Fibroblast of skin of right biceps (primary cell): ENCODE data around the gene FUT7.

Experiments used
- DNase-seq: peaks from one replicate; pipeline ENCODE4 v3.0.0-alpha.2; 2013

The FUT7 gene, protein sequence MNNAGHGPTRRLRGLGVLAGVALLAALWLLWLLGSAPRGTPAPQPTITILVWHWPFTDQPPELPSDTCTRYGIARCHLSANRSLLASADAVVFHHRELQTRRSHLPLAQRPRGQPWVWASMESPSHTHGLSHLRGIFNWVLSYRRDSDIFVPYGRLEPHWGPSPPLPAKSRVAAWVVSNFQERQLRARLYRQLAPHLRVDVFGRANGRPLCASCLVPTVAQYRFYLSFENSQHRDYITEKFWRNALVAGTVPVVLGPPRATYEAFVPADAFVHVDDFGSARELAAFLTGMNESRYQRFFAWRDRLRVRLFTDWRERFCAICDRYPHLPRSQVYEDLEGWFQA

DNA sequence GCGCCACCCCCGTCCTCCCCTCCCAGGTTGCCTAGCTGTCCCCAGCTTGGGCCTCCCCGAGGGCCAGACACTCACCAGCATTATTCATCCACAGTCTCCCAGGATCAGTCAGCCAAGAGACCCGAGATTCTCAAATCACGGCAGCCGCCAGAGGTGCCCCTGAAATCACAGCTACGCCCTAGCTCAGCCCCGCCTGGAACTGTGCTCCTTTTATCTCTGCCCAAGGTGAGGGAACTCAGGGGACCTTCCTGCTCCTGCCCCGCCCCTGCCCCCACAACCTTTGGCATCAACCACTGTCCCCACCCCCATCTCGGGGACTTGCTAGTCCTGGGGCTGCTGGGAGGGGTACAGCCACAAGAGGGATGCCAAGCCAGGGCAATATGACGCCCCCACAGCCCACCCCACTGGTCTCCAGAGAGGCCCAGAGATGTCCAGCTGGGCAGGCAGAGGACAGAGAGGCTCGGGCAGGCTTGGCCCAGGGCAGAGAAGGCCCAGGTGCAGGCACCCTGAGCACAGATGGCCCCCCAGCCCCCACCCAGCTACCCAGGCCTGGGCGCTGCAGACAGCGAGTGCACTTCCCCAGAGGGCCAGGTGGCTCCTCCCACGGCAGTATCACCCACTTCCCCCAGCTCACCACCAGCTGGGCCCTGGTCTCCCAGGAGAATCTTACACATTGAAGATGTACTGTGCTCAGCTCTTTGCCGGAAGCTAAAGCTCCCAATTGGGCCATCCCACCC, at the start of gene FUT7:
Gene FUT7, minus strand, starts transcription at position 185 of the 737 bp plus-strand sequence. Its CDS starts 97 bp downstream, at position 88.
- no peak for DNase-seq

DNA sequence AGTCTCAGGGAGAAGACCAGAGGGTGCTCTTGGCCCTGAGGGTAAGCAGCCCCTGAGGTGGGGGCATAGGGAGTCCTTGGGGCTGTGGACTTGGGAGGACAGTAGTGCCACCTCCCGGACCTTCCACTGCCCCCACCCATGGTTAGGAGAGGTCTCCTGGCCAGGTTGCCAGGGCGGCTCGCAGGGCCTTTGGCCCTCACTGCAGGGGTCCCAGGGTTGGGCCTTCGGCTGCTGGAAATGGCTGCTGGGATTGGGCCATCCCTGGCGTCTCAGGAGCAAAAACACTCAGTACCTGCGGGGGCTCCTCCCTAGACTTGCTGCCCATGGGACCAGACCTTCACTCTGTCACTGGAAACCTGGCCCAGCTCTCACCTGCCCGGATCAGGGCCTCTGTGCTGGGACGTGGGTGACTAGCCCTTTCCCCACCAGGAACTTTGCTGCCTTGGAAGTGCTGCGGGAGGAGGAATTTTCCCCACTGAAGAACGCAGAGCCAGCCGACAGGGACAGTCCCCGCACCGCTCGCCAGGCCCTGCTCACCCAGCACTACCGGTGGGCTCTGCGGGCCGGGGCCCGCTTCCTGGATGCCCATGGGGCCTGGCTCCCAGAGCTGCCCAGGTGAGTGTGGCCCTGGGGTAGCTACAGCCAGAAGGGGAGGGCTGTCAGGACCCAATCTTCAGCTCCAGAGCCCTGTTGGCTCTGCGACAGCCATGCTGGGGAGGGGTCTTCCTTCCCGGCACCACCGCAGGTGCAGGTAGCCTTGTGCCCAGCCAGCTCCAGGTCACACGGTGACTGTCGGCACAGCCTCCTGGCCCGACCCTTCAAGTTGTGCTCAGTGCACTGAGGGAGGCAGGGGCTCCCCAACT, 48.6 kb upstream of the FUT7 start:
- no peak for DNase-seq

DNA sequence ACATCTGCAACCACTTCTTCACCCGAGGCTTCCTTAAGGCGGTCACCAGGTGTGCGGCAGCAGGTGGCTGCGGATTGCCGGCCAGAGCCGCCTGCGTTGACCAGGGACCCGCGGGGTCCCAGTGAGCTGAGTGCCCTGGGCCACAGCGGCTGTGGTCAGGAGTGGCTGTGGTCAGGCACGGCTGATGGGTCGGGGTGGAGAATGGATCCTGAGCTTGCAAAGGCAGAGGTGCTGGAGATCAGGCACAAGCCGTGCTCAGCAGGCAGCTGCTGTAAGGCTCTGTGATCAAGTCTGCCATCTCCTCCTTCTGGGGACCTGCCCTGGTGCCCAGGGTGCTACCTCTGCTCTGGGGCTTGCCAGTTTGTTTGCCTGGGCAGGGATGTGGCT, 47.5 kb upstream of the FUT7 start:
- DNase-seq, result no peak

DNA sequence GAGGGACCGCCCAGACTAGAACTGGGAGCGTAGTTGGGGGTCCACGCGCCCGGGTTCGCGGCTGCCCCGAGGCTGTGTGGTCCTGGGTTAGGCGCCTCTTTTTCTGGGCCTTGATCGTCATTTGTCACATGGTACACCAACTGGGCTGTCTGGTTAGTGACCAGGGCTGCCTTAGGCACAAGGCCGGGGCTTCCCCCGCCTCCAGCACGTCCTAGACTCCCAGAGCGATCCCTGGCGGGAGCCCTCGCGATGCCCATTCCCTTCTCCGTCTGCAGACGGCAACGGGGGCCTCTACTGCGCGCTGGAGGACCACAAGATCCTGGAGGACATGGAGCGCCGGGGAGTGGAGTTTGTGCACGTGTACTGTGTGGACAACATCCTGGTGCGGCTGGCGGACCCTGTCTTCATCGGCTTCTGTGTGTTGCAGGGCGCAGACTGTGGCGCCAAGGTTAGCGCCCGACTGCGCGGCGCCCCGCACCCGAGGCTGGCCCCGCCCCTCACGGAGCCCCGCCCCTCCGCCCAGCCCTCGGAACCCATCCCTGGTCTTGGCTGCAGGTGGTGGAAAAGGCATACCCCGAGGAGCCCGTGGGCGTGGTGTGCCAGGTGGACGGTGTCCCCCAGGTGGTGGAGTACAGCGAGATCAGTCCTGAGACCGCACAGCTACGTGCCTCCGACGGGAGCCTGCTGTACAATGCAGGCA, 47.0 kb upstream of the FUT7 start:
- DNase-seq, result peak; percentile 15

DNA sequence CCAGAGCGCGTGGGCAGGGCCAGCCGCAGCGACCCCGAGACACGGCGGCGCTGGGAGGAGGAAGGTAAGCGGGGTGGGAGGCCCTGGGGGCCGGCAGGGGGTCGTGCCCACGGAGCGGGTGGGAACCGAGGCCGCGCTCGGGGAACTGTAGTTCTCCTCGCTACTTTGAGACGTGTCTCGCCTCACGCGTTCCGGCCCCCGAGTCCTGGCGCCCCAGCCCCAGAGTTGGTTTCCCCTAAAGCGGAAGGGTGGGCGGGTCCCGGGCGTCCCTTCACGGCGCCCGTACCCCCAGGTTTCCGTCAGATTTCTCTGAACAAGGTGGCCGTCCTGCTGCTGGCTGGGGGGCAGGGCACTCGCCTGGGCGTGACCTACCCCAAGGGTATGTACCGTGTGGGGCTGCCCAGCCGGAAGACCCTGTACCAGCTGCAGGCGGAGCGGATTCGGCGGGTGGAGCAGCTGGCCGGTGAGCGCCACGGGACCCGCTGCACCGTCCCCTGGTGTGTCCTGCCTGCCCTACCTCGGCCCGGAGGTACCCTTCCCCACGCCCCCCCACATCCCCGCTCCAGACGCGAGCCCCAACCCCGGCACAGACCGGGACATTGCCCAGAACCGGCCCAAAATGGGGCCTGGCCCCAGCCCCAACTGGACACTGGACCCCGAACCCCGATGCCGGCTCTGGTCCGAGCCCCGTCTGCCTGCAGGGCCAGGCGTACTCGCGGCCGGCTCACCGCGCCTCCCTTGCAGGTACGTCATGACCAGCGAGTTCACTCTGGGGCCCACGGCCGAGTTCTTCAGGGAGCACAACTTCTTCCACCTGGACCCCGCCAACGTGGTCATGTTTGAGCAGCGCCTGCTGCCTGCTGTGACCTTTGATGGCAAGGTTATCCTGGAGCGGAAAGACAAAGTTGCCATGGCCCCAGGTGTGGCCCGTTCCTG, 46.1 kb upstream of the FUT7 start:
- DNase-seq, result peak; percentile 5

DNA sequence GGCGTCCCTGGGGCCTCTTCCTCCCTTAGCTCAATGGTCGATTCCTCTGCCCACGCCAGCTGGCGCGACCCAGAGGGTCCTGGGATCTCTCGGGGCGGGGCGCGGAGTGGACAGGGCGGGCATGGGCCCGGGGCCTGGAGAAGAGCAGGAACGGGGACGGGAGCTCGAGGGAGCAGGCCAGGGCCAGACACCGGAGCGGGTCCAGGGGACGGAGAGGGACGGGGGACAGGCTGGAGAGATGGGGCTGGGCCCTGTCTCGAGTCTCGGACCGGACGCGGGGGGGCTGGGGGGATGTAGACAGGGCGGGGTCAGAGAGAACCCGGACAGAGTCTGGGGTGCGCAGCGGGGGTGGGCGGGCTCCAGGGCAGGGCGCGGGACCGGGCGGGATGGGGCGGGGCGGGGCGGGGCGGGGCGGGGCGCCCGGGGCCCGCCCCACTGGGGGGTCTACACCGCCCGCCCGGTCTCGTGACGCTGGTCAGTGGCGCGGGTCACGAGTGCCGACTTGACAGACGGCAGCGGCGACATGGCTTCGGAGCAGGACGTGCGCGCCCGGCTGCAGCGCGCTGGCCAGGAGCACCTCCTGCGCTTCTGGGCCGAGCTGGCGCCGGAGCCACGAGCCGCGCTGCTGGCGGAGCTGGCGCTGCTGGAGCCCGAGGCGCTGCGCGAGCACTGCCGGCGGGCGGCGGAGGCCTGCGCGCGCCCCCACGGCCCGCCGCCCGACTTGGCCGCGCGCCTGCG, 45.3 kb upstream of the FUT7 start, which contains the start of gene UAP1L1:
Gene UAP1L1, plus strand, starts transcription at position 508 of the 738 bp plus-strand sequence. Its CDS starts 16 bp downstream, at position 524.
- DNase-seq, result peak; percentile 49

DNA sequence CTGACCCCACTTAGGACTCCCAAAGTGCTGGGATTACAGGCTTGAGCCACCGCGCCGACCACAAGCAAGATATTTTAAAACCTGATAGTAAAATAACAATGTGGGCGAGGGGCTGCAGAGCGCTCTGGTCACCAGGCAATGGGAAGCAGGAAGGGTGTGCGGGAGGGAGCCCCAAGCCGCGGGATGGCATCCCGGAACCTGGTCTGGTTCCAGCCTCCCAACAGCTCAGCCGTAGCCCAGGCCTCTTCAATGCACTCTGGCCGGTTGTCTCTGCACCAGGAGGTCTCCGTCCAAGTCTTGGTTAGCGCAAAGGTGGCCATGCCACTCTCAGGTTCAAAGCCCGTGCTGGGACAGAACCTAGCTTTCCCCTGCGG, 44.7 kb upstream of the FUT7 start:
- DNase-seq, result no peak

DNA sequence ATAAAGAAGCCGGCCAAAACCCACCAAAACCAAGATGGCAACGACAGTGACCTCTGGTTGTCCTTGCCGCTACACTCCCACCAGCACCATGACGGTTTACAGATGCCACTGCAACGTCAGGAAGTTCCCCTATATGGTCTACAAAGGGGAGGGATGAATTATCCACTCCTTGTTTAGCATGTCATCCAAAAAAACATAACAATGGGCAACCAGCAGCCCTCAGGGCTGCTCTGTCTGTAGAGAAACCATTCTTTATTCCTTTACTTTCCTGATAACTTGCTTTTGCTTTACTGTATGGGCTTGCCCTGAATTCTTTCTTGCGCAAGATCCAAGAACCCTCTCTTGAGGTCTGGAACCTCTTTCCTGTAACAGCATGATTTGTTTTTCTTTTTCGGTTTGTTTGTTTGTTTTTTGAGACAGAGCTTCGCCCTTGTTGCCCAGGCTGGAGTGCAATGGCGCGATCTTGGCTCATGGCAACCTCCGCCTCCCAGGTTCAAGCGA, 43.4 kb upstream of the FUT7 start:
- no peak for DNase-seq

DNA sequence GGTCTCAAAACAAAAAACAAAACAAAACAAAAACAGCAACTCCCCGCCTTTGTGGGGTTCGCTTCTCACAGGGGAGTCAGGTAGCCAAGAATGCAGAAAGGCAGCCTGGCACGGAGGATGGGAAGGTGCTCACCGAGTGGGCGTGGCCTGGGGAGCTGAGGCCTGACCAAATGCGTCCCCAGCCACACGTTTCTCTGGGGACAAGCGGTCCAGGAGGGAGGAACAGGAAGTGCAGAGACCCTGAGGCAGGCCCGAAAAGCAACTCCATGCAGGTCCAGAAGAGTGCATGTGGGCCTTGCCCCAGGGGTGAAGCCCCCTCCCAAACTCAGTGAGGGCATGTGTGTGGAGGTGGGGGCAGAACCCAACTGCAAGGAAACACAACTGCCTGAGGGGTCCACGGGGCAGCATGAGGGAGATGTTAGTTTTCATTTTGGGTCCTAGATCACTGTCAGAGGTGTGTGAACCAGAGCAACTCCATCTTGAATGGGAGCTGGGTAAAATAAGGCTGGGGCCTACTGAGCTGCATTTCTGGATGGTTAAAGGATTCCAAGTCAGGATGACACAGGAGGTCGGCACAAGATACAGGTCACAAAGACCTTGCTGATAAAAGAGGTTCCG, 42.9 kb upstream of the FUT7 start:
- no peak for DNase-seq

DNA sequence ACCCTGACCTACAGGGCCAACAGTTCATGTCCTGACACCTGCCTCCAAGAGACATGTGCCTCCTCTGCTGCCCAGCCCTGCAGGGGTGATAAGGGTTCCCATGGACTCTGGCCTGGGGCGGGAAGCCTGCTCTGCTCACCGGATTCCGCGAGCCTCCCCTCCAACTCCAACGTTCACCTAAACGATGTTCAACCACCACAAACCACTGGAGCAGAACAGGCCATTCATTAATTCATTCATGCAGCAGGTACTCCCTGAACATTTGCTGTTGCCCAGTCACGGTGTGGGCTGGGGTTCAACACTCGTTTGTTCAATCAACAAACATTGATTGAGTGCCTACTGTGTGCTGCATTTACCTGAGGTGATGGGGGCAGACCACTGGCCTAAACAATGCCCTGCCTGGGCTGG, 42.1 kb upstream of the FUT7 start:
- no peak for DNase-seq

DNA sequence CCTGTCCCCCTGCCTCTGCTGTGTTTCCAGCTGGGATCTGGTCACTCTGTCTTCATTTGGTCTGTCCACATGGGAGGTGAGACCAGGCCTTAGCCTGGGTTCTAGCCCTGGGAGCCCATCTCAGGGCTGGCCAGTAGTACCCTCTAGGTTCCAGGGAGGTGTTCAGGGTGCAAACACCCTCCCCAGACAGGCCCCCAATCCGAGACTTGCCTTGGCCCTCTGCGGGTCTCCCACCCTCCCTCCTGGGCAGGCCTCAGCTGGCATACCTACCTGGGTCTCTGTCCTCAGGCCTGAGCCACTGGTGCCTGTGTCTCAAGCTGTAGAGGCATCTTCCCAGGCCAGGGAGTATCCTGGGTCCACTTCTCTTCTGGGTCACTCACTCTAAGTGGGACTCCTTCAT, 39.4 kb upstream of the FUT7 start:
- DNase-seq, result no peak

DNA sequence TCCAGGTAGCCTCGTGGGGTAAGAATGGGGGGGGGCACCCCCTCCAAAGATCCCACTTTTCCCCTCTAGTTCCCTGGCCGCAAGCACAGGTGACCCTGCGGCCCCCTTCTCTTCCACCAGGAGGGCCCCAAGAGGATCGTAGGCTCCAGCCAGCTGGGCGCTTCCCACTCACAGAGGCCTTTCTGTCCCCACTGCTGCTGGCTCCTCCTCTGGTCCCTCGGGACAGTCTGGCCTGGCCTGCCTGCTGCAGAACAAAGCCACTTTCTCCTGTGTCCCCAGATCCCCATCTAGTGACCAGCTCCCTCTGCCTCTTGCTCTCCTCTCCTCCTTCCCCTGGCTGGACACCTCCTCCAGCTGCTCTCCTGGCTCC, 39.0 kb upstream of the FUT7 start:
- peak; percentile 5 for DNase-seq

DNA sequence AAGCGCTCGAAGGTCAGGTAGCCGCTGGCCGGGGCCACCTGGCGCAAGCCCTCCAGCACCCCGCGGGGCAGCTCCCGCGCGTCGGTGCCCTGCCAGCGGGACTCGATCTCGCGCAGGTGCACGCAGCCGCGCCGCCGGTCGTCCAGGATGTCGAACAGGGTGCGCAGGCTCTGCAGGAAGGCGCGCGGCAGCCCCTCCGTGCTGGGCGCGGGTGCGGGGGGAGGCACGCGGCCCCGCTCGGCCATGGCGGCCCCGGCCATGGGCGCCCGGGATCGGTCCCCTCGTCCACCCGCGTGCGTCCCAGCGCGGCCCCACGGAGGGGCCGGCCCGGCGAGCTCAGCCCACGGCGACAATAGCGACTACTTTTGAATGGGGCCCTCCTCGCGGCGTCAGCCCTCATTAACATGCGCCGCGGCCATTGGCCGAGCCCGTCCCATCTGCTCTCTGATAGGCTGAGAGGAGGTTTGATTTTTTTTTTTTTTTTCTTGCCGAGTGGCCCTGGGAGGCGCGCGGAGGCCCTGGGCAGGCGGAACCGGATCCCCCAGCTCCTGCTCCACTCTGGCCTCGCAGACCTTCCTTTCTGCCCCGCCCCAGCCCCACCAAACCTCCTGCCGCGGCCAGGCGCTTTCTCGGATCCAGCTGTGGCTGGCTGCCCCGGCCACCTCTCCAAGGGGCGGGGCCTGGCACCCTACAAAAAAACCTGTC, 38.5 kb upstream of the FUT7 start, which contains the start of gene SAPCD2:
Gene SAPCD2, minus strand, starts transcription at position 357 of the 705 bp plus-strand sequence. Its CDS starts 97 bp downstream, at position 260.
- DNase-seq, result peak; percentile 86

DNA sequence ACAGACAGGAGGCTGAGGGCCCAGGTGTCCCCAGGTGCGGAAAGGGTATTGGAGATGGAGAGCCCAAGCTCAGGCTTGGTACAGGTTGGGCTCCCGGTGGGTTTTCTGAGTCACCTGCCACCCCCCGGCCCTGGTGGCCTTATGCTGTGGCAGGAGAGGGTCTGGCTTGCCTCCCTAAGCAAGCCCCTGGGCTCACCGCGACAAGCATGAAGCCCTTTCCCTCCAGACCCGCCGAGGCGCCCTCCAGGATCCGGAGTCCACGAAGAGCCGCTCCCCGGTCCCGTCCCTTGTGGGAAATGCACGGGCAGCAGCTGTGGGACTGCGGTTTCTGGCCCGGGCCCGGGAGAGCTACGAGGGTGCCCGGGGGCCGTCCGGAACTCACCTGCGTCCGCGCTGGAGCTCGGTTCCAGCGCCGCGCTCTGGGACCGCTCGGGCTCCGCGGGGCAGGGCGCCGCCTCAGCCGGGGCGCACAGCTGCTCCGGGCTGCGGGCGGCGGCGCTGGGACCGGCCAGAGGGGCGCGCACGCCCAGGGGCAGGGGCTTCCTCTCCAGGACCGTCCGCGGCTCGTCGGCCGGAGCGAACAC, 37.7 kb upstream of the FUT7 start:
- no peak for DNase-seq

DNA sequence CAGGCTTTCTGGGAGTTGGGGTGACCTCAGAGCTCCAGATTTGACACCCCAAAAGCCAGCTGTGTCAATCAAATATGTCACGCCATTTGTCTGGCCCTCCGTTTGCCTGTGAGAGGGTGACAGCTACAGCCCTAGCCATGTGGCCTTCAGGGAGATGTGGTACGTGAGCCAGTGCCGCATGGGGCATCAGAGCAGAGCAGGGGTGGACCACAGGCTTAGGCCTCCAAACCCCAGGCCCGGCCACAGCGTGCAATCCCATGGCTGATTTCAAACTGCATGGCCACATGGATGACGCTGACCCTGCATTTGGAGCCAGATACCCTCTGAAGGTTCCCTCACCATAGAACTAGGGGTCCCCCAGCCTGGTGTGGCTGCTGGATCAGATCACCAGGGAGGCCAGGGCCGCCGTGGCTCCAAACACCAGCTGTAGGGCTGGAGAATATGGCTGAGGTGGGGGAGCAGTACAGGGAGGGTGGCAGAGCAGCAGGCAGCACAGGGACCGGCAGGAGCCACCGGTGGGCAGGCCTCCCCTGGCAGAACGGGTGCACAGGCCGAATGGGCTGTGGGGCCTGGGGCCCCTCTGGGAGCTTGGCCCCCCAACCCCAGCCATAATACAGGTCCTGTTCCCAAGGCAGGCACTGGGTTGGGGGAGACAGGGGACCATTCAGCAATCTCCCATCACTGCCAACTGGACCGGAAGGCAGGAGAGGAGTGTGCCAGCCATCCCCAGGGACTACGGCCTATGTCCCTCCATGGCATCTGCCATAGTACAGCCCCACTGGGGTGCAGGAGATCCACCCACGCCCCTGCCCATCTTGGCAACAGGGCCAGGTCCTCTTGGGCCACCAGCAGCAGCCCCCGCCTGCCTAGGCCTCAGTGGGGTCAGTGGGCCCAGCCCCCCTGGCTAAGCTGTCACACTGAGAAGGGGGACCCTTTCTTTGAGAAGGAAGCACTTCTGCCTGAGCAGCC, 36.9 kb upstream of the FUT7 start:
- DNase-seq, result no peak

DNA sequence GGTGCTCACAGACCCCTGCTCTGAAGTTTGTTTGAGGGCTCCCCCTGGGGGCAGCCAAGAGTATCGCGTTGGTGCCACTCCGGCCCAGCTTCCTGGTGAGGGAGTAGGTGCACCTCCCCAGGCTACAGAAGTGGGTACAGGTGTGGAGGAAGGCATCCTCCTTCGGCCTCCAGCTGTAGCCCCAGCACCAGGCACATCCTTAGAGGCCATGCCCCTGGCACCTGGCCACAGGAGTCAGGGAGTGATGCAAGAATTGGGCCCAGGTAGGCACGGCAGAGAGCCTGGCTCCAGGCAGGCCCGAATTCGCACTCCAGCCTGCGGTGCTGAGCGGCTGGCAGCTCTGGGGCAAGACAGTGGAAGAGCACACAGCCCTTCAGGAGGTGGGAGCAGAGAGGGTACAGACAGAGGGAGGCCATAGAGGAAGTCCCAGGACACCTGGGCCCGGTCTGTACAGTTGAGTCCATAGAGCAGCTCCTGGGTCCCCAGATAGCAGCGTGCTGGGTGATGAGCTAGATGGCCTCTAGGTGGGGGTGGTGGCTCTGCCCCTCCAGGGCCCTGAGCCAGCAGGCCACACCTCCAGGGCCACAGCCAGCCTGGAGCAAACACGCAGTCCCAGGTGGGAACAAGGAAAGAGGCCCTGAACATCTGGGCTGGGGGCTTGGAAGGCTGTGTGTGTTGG, 36.1 kb upstream of the FUT7 start:
- peak; percentile 74 for DNase-seq
